Gastroesophageal sphincter (tissue), 4 donors: ENCODE data around the gene OLA1. TPM values are rescaled to one million over a fixed set of nuclear protein-coding genes. Genes with fewer than 3 reads are reported as not detected.
A peak's percentile ranks its signal among the peaks of the same experiment; 100 is the strongest.

Source experiments
- ATAC-seq: fragments of 150-250 bp; one replicate; pipeline ENCODE4 v1.9.1; 2016; ENCODE audit warnings: mild to moderate bottlenecking, moderate library complexity
- H3K27ac ChIP-seq, 4 donors: fragments of 200-600 bp; sonication (generic) in 3 of 4; 1 replicate in 3 of 4; 2 replicates in 1 of 4; pipeline ENCODE4 v1.5.1; 2016 to 2019
- H3K27me3 ChIP-seq: fragments of 200-600 bp; sonication (generic); one replicate; pipeline ENCODE4 v1.5.1; 2019
- H3K36me3 ChIP-seq, 2 donors: fragments of 200-600 bp; sonication (generic); one replicate each; pipeline ENCODE4 v1.5.1; 2019; ENCODE audit warnings: control low read depth in 1 of 2
- H3K4me1 ChIP-seq, 3 donors: fragments of 200-600 bp; sonication (generic); 1 replicate in 2 of 3; 2 replicates in 1 of 3; pipeline ENCODE4 v1.5.1; 2016 to 2019; ENCODE audit warnings: control low read depth in 2 of 3
- H3K4me3 ChIP-seq, 2 donors: fragments of 200-600 bp; sonication (generic); one replicate each; pipeline ENCODE4 v1.5.1; 2019; ENCODE audit warnings: mild to moderate bottlenecking in 1 of 2, moderate library complexity in 1 of 2
- H3K9me3 ChIP-seq, 3 donors: fragments of 200-600 bp; sonication (generic); one replicate each; pipeline ENCODE4 v1.5.1; 2017 to 2019; ENCODE audit warnings: control low read depth in 2 of 3
- EP300 ChIP-seq: sonication (generic); formaldehyde crosslinking; IDR thresholded peaks from one replicate; pipeline ENCODE4 v1.6.1; 2017; ENCODE audit warnings: antibody characterized with exemption, mild to moderate bottlenecking
- POLR2A ChIP-seq, 2 donors: fragments of 450-650 bp; IDR thresholded peaks; one replicate each; pipeline ENCODE4 v1.6.1; 2017; ENCODE audit warnings: antibody characterized with exemption in 2 of 2, mild to moderate bottlenecking in 2 of 2, moderate library complexity in 1 of 2
- POLR2AphosphoS5 ChIP-seq: sonication (generic); formaldehyde crosslinking; IDR thresholded peaks from one replicate; pipeline ENCODE4 v1.6.1; 2017; ENCODE audit warnings: antibody characterized with exemption
- WGBS, 2 donors: methylation state at CpG; one replicate each; pipeline ENCODE4 v1.1.5; 2018; ENCODE audit warnings: low coverage in 1 of 2; 5-methylcytosine and 5-hydroxymethylcytosine counted together
- total RNA-seq, 4 donors: library from RNA; depleted of rRNA; stranded (reverse); fragments of >200 nt; gene quantifications; one replicate each; pipeline ENCODE4 v1.1.0, GENCODE V29; 2016
- TF ChIP-seq, protein P1 (sequence below), 4 experiments: fragments of 200-600 bp in 2 of 4; fragments of 450-650 bp in 2 of 4; sonication (generic) in 1 of 4; IDR thresholded peaks; one replicate each; pipeline ENCODE4 v1.5.1; 2017 to 2019; ENCODE audit warnings: antibody characterized with exemption in 4 of 4, mild to moderate bottlenecking in 2 of 4, moderate library complexity in 2 of 4

The OLA1 gene
- total RNA-seq, 4 donors from 2014 or later, result 57.1 to 90.4 (median 72.1) TPM

DNA sequence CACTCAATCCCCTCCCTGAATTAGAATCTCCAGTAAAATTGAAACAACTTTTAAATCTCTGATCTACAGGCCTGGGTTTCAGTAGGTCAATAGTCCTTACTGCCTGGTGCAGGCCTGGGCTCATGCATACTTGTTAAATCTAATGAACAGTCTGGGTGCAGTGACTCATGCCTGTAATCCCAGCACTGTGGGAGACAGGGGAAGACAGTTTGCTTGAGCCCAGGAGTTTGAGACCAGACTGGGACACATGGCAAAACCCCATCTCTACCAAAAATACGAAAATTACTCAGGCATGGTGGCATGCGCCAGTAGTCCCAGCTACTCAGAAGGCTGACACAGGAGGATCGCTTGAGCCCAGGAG, 188.5 kb downstream of the OLA1 start:
- no peak for ATAC-seq
- Histone ChIP-seq H3K36me3 (no peaks in the 10 kb centered on the region), H3K9me3 (no peaks in the 10 kb centered on the region), H3K27me3 (no peaks in the 10 kb centered on the region), H3K4me3 (no peak overlapping the region), H3K4me1 (no peaks in the 10 kb centered on the region), H3K27ac (no peak overlapping the region)
- no CpG with 5 or more reads among the region's 3 CpGs for WGBS, 2 donors
- no peak for TF ChIP-seq EP300

GRCh38 chr2:174059178-174059883, 189.0 kb downstream of the OLA1 start:
- no peaks in the 10 kb centered on the region for H3K4me1 ChIP-seq
- H3K27ac ChIP-seq, result no peak overlapping the region
- TF ChIP-seq POLR2AphosphoS5 (no peak), EP300 (no peak), POLR2A (IDR thresholded peaks at IDR 0.05) (no peak)
- TF ChIP-seq, protein P1, sequence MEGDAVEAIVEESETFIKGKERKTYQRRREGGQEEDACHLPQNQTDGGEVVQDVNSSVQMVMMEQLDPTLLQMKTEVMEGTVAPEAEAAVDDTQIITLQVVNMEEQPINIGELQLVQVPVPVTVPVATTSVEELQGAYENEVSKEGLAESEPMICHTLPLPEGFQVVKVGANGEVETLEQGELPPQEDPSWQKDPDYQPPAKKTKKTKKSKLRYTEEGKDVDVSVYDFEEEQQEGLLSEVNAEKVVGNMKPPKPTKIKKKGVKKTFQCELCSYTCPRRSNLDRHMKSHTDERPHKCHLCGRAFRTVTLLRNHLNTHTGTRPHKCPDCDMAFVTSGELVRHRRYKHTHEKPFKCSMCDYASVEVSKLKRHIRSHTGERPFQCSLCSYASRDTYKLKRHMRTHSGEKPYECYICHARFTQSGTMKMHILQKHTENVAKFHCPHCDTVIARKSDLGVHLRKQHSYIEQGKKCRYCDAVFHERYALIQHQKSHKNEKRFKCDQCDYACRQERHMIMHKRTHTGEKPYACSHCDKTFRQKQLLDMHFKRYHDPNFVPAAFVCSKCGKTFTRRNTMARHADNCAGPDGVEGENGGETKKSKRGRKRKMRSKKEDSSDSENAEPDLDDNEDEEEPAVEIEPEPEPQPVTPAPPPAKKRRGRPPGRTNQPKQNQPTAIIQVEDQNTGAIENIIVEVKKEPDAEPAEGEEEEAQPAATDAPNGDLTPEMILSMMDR (IDR thresholded peaks at IDR 0.05), result no peak
- no peak overlapping the region for H3K4me3 ChIP-seq
- H3K27me3 ChIP-seq, result no peaks in the 10 kb centered on the region
- WGBS, 2 donors, result 59 to 64% methylated on average over 6 of the region's 6 CpGs
- H3K9me3 ChIP-seq, result no peaks in the 10 kb centered on the region
- no peaks in the 10 kb centered on the region for H3K36me3 ChIP-seq
- ATAC-seq, result peak; percentile 34

DNA sequence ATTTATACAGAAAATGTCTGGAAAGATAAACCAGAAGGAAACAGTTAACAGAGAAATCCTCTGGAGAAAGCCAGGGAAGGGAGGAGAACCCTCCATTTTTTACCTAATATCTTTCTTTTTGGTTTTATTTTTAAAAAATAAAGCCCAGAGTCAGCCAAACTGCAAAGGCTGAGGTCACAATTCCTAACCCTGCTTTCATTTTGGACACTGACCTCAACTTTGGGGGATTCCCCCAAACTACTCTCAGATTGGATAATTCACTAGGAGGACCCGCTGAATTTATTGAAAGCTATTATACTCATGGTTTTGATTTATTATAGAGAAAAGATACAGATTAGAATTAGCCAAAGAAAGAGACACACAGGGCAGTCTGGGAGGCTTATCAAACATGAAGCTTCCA, 189.9 kb downstream of the OLA1 start:
- whole genome bisulfite sequencing, 2 donors, result 88 to 100% methylated on average over 1 of the region's 1 CpG
- Histone ChIP-seq H3K4me1 (no peaks in the 10 kb centered on the region), H3K27me3 (no peaks in the 10 kb centered on the region), H3K4me3 (no peak overlapping the region), H3K36me3 (no peaks in the 10 kb centered on the region), H3K9me3 (no peaks in the 10 kb centered on the region), H3K27ac (no peak overlapping the region)
- no peak for ATAC-seq
- no peak for TF ChIP-seq EP300

- no peak for ATAC-seq
- H3K27ac ChIP-seq, result no peak overlapping the region
- no peaks in the 10 kb centered on the region for H3K9me3 ChIP-seq
- no peak for TF ChIP-seq EP300
- TF ChIP-seq POLR2AphosphoS5, result no peak
- TF ChIP-seq, protein P1 (IDR thresholded peaks at IDR 0.05), result no peak
- TF ChIP-seq POLR2A (IDR thresholded peaks at IDR 0.05), result no peak
- H3K4me1 ChIP-seq, result no peaks in the 10 kb centered on the region
- H3K36me3 ChIP-seq, result no peaks in the 10 kb centered on the region
- WGBS, 2 donors, result 44 to 73% methylated on average over 2 of the region's 2 CpGs
- H3K27me3 ChIP-seq, result no peaks in the 10 kb centered on the region
- no peak overlapping the region for H3K4me3 ChIP-seq
Measured at GRCh38 chr2:174058026-174058425, 190.3 kb downstream of the OLA1 start.

DNA sequence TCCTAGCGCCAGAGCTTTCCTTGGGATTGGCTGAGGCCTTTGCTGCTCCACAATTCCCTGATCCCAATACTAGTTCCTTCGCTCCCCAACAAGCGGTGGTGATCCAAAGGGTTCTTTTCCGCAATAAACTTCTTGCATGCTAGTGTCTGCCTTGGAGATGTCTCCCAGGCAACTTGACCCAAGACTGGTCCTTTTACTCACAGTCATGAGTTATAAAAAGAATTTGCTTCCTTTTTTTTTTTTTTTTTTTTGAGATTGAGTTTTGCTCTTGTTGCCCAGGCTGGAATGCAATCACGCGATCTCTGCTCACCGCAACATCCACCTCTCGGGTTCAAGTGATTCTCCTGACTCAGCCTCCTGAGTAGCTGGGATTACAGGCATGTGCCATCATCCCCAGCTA, 193.4 kb downstream of the OLA1 start:
- Histone ChIP-seq H3K36me3 (no peaks in the 10 kb centered on the region), H3K27ac (no peak overlapping the region), H3K27me3 (no peaks in the 10 kb centered on the region), H3K9me3 (no peaks in the 10 kb centered on the region), H3K4me3 (no peak overlapping the region), H3K4me1 (peaks cover 0 to 8% (median 0%) of the 10 kb centered on the region in 3 donors)
- whole genome bisulfite sequencing, 2 donors, result 97% methylated on average over 7 to 8 of the region's 8 CpGs
- ATAC-seq, result no peak
- TF ChIP-seq POLR2A (IDR thresholded peaks at IDR 0.05) (no peak), EP300 (no peak), POLR2AphosphoS5 (no peak)
- TF ChIP-seq, protein P1 (IDR thresholded peaks at IDR 0.05), result no peak
